ENCODE data around the gene NEAT1. TPM values are rescaled to one million over a fixed set of nuclear protein-coding genes. Genes with fewer than 3 reads are reported as not detected.

Gene NEAT1
- total and polyA plus RNA-seq, 9 of the 15 experiments (the other 6 are each of a cell fraction or from before 2014, with no cell fraction given) = 20.1 to 389 (median 62.8) TPM

- TF ChIP-seq, protein P1, sequence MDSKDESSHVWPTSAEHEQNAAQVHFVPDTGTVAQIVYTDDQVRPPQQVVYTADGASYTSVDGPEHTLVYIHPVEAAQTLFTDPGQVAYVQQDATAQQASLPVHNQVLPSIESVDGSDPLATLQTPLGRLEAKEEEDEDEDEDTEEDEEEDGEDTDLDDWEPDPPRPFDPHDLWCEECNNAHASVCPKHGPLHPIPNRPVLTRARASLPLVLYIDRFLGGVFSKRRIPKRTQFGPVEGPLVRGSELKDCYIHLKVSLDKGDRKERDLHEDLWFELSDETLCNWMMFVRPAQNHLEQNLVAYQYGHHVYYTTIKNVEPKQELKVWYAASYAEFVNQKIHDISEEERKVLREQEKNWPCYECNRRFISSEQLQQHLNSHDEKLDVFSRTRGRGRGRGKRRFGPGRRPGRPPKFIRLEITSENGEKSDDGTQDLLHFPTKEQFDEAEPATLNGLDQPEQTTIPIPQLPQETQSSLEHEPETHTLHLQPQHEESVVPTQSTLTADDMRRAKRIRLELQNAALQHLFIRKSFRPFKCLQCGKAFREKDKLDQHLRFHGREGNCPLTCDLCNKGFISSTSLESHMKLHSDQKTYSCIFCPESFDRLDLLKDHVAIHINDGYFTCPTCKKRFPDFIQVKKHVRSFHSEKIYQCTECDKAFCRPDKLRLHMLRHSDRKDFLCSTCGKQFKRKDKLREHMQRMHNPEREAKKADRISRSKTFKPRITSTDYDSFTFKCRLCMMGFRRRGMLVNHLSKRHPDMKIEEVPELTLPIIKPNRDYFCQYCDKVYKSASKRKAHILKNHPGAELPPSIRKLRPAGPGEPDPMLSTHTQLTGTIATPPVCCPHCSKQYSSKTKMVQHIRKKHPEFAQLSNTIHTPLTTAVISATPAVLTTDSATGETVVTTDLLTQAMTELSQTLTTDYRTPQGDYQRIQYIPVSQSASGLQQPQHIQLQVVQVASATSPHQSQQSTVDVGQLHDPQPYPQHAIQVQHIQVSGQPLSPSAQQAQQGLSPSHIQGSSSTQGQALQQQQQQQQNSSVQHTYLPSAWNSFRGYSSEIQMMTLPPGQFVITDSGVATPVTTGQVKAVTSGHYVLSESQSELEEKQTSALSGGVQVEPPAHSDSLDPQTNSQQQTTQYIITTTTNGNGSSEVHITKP (IDR thresholded peaks at IDR 0.05; ENCODE audit: partially characterized antibody) = peak; percentile 29
- TF ChIP-seq ZNF143 (CRISPR knock-in tag; IDR thresholded peaks at IDR 0.05) (no peak), ZBTB8A (IDR thresholded peaks at IDR 0.05; ENCODE audit: partially characterized antibody) (no peak), ZC3H4 (CRISPR knock-in tag; IDR thresholded peaks at IDR 0.05; ENCODE audit: borderline replicate concordance) (no peak), ZNF282 (CRISPR knock-in tag; IDR thresholded peaks at IDR 0.05) (no peak), ZKSCAN1 (IDR thresholded peaks at IDR 0.05; ENCODE audit: low read depth, low read length) (peak; percentile 32; the same call in 1 of the 2 replicates), MCM5 (IDR thresholded peaks at IDR 0.05; ENCODE audit: low read depth) (no peak), PML (IDR thresholded peaks at IDR 0.05; ENCODE audit: low read length) (no peak; the same call in 1 of the 2 replicates), BRD9 (IDR thresholded peaks at IDR 0.05; ENCODE audit: low read depth, partially characterized antibody) (peak; percentile 72), U2AF1 (optimal IDR thresholded peaks at IDR 0.05; ENCODE audit: low read depth, low read length) (peak; percentile 64), NCOR1 (IDR thresholded peaks at IDR 0.05) (no peak), HCFC1 (IDR thresholded peaks at IDR 0.05; ENCODE audit: low read depth, low read length) (peak; percentile 46), ETS1 (conservative IDR thresholded peaks at IDR 0.05; ENCODE audit: control insufficient read depth, low read depth, low read length) (peak; percentile 59; the same call in 1 of the 2 replicates), WHSC1 (IDR thresholded peaks at IDR 0.05; ENCODE audit: low read length) (no peak), ZNF134 (CRISPR knock-in tag; conservative IDR thresholded peaks at IDR 0.05) (peak; percentile 38; the same call in 1 of the 2 replicates)
- TF ChIP-seq, protein P2, sequence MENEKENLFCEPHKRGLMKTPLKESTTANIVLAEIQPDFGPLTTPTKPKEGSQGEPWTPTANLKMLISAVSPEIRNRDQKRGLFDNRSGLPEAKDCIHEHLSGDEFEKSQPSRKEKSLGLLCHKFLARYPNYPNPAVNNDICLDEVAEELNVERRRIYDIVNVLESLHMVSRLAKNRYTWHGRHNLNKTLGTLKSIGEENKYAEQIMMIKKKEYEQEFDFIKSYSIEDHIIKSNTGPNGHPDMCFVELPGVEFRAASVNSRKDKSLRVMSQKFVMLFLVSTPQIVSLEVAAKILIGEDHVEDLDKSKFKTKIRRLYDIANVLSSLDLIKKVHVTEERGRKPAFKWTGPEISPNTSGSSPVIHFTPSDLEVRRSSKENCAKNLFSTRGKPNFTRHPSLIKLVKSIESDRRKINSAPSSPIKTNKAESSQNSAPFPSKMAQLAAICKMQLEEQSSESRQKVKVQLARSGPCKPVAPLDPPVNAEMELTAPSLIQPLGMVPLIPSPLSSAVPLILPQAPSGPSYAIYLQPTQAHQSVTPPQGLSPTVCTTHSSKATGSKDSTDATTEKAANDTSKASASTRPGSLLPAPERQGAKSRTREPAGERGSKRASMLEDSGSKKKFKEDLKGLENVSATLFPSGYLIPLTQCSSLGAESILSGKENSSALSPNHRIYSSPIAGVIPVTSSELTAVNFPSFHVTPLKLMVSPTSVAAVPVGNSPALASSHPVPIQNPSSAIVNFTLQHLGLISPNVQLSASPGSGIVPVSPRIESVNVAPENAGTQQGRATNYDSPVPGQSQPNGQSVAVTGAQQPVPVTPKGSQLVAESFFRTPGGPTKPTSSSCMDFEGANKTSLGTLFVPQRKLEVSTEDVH (IDR thresholded peaks at IDR 0.05; ENCODE audit: low read depth, partially characterized antibody) = no peak
- TF ChIP-seq, protein P3, sequence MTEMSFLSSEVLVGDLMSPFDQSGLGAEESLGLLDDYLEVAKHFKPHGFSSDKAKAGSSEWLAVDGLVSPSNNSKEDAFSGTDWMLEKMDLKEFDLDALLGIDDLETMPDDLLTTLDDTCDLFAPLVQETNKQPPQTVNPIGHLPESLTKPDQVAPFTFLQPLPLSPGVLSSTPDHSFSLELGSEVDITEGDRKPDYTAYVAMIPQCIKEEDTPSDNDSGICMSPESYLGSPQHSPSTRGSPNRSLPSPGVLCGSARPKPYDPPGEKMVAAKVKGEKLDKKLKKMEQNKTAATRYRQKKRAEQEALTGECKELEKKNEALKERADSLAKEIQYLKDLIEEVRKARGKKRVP (CRISPR knock-in tag; IDR thresholded peaks at IDR 0.05) = peak; percentile 57; the same call in 1 of the 2 replicates
- TF ChIP-seq, protein P4, sequence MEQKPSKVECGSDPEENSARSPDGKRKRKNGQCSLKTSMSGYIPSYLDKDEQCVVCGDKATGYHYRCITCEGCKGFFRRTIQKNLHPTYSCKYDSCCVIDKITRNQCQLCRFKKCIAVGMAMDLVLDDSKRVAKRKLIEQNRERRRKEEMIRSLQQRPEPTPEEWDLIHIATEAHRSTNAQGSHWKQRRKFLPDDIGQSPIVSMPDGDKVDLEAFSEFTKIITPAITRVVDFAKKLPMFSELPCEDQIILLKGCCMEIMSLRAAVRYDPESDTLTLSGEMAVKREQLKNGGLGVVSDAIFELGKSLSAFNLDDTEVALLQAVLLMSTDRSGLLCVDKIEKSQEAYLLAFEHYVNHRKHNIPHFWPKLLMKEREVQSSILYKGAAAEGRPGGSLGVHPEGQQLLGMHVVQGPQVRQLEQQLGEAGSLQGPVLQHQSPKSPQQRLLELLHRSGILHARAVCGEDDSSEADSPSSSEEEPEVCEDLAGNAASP (IDR thresholded peaks at IDR 0.05) = no peak
Observed at GRCh38 chr11:65421794-65422632, 585 bp upstream of the NEAT1 start (continued).

All from K562 (cell line).